SK-N-MC (cell line): ENCODE measurements around the gene MYCBPAP.

Experiments used
- EZH2 ChIP-seq: fragments of 200-600 bp; sonication (generic); IDR thresholded peaks from one replicate; pipeline ENCODE4 v1.6.1; 2017; ENCODE audit warnings: antibody characterized with exemption
- POLR2AphosphoS5 ChIP-seq: IDR thresholded peaks from 2 replicates; pipeline ENCODE4 v1.6.1; 2012; ENCODE audit warnings: mild to moderate bottlenecking, low read depth, low read length, borderline replicate concordance

DNA sequence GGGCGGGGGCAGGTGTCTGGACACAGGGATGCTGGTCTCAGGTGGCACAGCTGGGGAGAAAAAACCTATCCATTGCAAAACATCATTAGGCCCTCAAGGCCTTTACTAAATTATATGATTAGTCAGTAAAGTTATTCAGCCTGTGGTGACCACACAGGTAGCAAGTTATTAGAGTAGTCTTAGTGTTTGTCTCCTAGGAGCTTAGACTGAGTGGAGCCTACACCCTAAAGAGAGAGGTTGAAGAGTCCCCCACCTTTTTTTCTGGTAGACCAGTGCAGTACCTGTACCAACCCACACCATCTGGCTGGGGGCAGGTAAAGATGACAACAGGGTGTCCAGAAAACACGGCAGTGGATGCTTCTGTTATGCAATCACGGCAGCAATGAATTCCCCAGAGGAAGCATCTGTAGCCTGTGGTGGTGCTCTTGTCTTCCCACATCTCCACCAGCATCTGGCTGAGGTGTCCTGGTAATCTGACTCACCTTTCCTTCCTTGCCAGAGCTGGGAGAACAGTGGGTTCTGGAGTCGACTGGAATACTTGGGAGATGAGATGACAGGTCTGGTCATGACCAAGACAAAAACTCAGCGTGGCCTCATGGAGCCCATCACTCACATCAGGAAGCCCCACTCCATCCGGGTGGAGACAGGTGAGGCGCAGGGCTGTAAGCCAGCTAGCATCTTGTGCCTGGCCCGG, 11.0 kb downstream of the MYCBPAP start:
- no peak for TF ChIP-seq POLR2AphosphoS5
- TF ChIP-seq EZH2: no peak
